HepG2 (cell line): ENCODE measurements around the gene AQP11. TPM values are rescaled to one million over a fixed set of nuclear protein-coding genes. Genes with fewer than 3 reads are reported as not detected.

Experiments used
- AGO1 ChIP-seq: fragments of 200-400 bp; formaldehyde crosslinking; IDR thresholded peaks from 2 replicates; pipeline ENCODE4 v1.6.1; 2017; ENCODE audit warnings: mild to moderate bottlenecking, low read depth, low read length, moderate library complexity; ENCODE audit not compliant: poor library complexity, severe bottlenecking
- ARNT ChIP-seq: fragments of 450-650 bp; IDR thresholded peaks from 2 replicates; pipeline ENCODE4 v1.6.1; 2017
- BORCS8-MEF2B ChIP-seq: sonication (generic); formaldehyde crosslinking; IDR thresholded peaks from 2 replicates; pipeline ENCODE4 v1.8.0; 2022; ENCODE audit warnings: mild to moderate bottlenecking, missing genetic modification reagents
- DMTF1 ChIP-seq: sonication (generic); formaldehyde crosslinking; IDR thresholded peaks from 2 replicates; pipeline ENCODE4 v1.4.0; 2020; ENCODE audit warnings: mild to moderate bottlenecking, missing genetic modification reagents
- FOXA3 ChIP-seq: IDR thresholded peaks from 2 replicates; pipeline ENCODE4 v1.6.1; 2016; ENCODE audit warnings: missing genetic modification reagents, missing compliant biosample characterization
- HMGA1 ChIP-seq: sonication (generic); formaldehyde crosslinking; conservative IDR thresholded peaks from 2 replicates; pipeline ENCODE4 v1.4.0; 2020; ENCODE audit warnings: missing genetic modification reagents
- HNRNPH1 ChIP-seq: fragments of 200-400 bp; formaldehyde crosslinking; optimal IDR thresholded peaks from 2 replicates; pipeline ENCODE3; 2017; ENCODE audit warnings: mild to moderate bottlenecking, low read depth, low read length
- KDM2A ChIP-seq: sonication (generic); formaldehyde crosslinking; IDR thresholded peaks from 2 replicates; pipeline ENCODE4 v1.4.0; 2020; ENCODE audit warnings: low read depth, missing genetic modification reagents, borderline replicate concordance
- KDM4B ChIP-seq: sonication (generic); formaldehyde crosslinking; IDR thresholded peaks from 2 replicates; pipeline ENCODE4 v1.4.0; 2020; ENCODE audit warnings: missing genetic modification reagents
- MAF1 ChIP-seq: sonication (generic); formaldehyde crosslinking; IDR thresholded peaks from 2 replicates; pipeline ENCODE4 v1.5.0; 2020; ENCODE audit warnings: missing genetic modification reagents, borderline replicate concordance
- MTERF4 ChIP-seq: sonication (generic); formaldehyde crosslinking; IDR thresholded peaks from 2 replicates; pipeline ENCODE4 v1.8.0; 2023; ENCODE audit warnings: mild to moderate bottlenecking, missing genetic modification reagents
- MTF1 ChIP-seq: sonication (generic); formaldehyde crosslinking; IDR thresholded peaks from 2 replicates; pipeline ENCODE4 v1.5.0; 2020; ENCODE audit warnings: missing genetic modification reagents
- RAD51 ChIP-seq: fragments of 450-650 bp; IDR thresholded peaks from 2 replicates; pipeline ENCODE4 v1.6.1; 2016; ENCODE audit warnings: borderline replicate concordance
- RFX3 ChIP-seq: IDR thresholded peaks from 2 replicates; pipeline ENCODE4 v1.6.1; 2016; ENCODE audit warnings: missing biosample characterization, missing genetic modification reagents
- SIN3B ChIP-seq: fragments of 150-350 bp; IDR thresholded peaks from 2 replicates; pipeline ENCODE4 v1.6.1; 2014; ENCODE audit warnings: low read length
- TCF7L2 ChIP-seq: IDR thresholded peaks from 2 replicates; pipeline ENCODE4 v1.6.1; 2011; ENCODE audit warnings: mild to moderate bottlenecking, low read depth, low read length, moderate library complexity
- ZMAT3 ChIP-seq: sonication (generic); formaldehyde crosslinking; conservative IDR thresholded peaks from 2 replicates; pipeline ENCODE4 v1.7.0; 2021; ENCODE audit warnings: missing genetic modification reagents
- ZMYM3 ChIP-seq: sonication (generic); formaldehyde crosslinking; IDR thresholded peaks from 2 replicates; pipeline ENCODE4 v1.5.1; 2020; ENCODE audit warnings: mild to moderate bottlenecking, missing genetic modification reagents
- ZNF17 ChIP-seq: sonication (generic); formaldehyde crosslinking; IDR thresholded peaks from 2 replicates; pipeline ENCODE4 v1.5.0; 2020; ENCODE audit warnings: mild to moderate bottlenecking, missing genetic modification reagents
- ZNF549 ChIP-seq: sonication (generic); formaldehyde crosslinking; IDR thresholded peaks from 2 replicates; pipeline ENCODE4 v1.5.0; 2020; ENCODE audit warnings: missing genetic modification reagents
- ZNF766 ChIP-seq: sonication (generic); formaldehyde crosslinking; IDR thresholded peaks from 2 replicates; pipeline ENCODE4 v1.5.0; 2020; ENCODE audit warnings: missing genetic modification reagents, borderline replicate concordance
- ZNF850 ChIP-seq: sonication (generic); formaldehyde crosslinking; conservative IDR thresholded peaks from 2 replicates; pipeline ENCODE4 v1.9.0; 2021; ENCODE audit warnings: mild to moderate bottlenecking, missing genetic modification reagents
- polyA plus RNA-seq, 8 experiments: library from polyadenylated mRNA; depleted of rRNA in 3 of 8; stranded (reverse) in 7 of 8; unstranded in 1 of 8; fragments of >200 nt; fragmentation: Illumina TruSeq in 4 of 8; extraction: Trizol in 4 of 8; gene quantifications; 2 replicates each; pipeline versions ENCODE4 v1.2.1 to v1.2.3, GENCODE V29; 2011 to 2016; ENCODE audit warnings: low read depth in 4 of 8, missing spikeins in 1 of 8, mixed read lengths in 1 of 8; ENCODE audit not compliant: insufficient read depth in 1 of 8
- total RNA-seq, 5 experiments: library from RNA; depleted of rRNA; stranded (reverse); fragments of >200 nt; fragmentation: Illumina TruSeq; extraction: Trizol; gene quantifications; 2 replicates each; pipeline ENCODE4 v1.2.3, GENCODE V29; 2016; ENCODE audit warnings: low read depth in 1 of 5
- TF ChIP-seq, protein P1 (sequence below): sonication (generic); formaldehyde crosslinking; IDR thresholded peaks from 2 replicates; pipeline ENCODE4 v1.4.0; 2020; ENCODE audit warnings: missing genetic modification reagents, mild to moderate bottlenecking, borderline replicate concordance
- TF ChIP-seq, protein P2 (sequence below): sonication (generic); formaldehyde crosslinking; IDR thresholded peaks from 2 replicates; pipeline ENCODE4 v1.5.0; 2020; ENCODE audit warnings: missing genetic modification reagents, mild to moderate bottlenecking, borderline replicate concordance

Gene AQP11
- total and polyA plus RNA-seq, 2 of the 13 experiments (the other 11 are each of a cell fraction or from before 2014, with no cell fraction given), result 10.4 to 15.3 TPM

DNA sequence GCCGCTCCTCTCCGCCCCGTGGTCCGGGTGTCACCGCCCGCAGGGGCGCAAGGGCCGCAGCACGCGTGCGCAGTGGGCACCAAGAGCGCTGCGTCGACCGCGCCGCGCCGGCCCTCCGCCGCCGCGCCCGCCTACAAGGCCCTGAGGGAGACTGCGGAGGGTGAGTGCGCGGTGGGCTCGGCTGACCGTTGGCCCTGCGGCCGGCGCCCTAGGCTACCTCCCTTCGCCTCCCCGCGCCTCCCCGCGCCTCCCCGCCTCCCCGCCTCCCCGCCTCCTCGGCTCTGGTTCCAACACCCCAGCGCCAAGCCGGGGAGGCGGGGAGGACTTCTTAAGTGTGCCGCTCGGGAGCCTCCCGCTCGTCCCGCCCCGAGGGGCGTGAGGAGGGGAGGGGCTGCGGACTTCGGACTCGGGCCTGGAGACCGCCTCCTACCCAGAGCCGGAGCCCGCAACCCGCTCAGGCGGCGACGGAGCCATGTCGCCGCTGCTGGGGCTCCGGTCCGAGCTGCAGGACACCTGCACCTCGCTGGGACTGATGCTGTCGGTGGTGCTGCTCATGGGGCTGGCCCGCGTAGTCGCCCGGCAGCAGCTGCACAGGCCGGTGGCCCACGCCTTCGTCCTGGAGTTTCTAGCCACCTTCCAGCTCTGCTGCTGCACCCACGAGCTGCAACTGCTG, at the start of gene AQP11 (continued):
- TF ChIP-seq DMTF1 (CRISPR knock-in tag) (no peak), ZMAT3 (CRISPR knock-in tag) (no peak; the same call in 1 of the 2 replicates), ZNF766 (CRISPR knock-in tag) (peak; percentile 56), HNRNPH1 (no peak), ZNF17 (CRISPR knock-in tag) (no peak), SIN3B (no peak), ZNF850 (CRISPR knock-in tag) (0 out of 2 replicates have a peak, but pooled peaks have one; percentile 51), RFX3 (CRISPR knock-in tag) (no peak), KDM2A (peak; percentile 97), MTF1 (CRISPR knock-in tag) (no peak), ZNF549 (no peak), BORCS8-MEF2B (CRISPR knock-in tag) (peak; percentile 71; the same call in 1 of the 2 replicates), MAF1 (CRISPR knock-in tag) (no peak), HMGA1 (CRISPR knock-in tag) (no peak), AGO1 (peak; percentile 48), RAD51 (no peak), MTERF4 (CRISPR knock-in tag) (peak; percentile 56; the same call in 1 of the 2 replicates), ARNT (no peak), TCF7L2 (no peak), KDM4B (CRISPR knock-in tag) (peak; percentile 57; the same call in 1 of the 2 replicates), FOXA3 (CRISPR knock-in tag) (peak; percentile 21), ZMYM3 (CRISPR knock-in tag) (peak; percentile 59)
- TF ChIP-seq, protein P1, sequence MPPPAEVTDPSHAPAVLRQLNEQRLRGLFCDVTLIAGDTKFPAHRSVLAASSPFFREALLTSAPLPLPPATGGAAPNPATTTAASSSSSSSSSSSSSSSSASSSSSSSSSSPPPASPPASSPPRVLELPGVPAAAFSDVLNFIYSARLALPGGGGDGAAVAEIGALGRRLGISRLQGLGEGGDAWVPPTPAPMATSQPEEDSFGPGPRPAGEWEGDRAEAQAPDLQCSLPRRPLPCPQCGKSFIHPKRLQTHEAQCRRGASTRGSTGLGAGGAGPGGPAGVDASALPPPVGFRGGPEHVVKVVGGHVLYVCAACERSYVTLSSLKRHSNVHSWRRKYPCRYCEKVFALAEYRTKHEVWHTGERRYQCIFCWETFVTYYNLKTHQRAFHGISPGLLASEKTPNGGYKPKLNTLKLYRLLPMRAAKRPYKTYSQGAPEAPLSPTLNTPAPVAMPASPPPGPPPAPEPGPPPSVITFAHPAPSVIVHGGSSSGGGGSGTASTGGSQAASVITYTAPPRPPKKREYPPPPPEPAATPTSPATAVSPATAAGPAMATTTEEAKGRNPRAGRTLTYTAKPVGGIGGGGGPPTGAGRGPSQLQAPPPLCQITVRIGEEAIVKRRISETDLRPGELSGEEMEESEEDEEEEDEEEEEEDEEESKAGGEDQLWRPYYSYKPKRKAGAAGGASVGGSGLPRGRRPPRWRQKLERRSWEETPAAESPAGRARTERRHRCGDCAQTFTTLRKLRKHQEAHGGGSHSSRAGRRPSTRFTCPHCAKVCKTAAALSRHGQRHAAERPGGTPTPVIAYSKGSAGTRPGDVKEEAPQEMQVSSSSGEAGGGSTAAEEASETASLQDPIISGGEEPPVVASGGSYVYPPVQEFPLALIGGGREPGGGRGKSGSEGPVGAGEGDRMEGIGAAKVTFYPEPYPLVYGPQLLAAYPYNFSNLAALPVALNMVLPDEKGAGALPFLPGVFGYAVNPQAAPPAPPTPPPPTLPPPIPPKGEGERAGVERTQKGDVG (CRISPR knock-in tag), result no peak; the same call in 1 of the 2 replicates
- TF ChIP-seq, protein P2, sequence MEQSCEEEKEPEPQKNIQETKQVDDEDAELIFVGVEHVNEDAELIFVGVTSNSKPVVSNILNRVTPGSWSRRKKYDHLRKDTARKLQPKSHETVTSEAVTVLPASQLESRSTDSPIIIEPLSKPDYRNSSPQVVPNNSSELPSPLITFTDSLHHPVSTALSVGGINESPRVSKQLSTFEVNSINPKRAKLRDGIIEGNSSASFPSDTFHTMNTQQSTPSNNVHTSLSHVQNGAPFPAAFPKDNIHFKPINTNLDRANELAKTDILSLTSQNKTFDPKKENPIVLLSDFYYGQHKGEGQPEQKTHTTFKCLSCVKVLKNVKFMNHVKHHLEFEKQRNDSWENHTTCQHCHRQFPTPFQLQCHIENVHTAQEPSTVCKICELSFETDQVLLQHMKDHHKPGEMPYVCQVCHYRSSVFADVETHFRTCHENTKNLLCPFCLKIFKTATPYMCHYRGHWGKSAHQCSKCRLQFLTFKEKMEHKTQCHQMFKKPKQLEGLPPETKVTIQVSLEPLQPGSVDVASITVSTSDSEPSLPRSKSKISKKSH (CRISPR knock-in tag), result peak; percentile 98
